SHP77 (cell line): ENCODE measurements around the gene ASH1L.
"Not testable (repeated sequence)": the region's sequence is repeated elsewhere in the genome, so short reads cannot be mapped to it uniquely, and the experiment has no call there.

Experiments used
- DNase-seq, 2 experiments: peaks; one replicate each; lab custom pipeline; 2025; lab: John Stamatoyannopoulos, UW

Gene ASH1L

GRCh38 chr1:155451199-155451598 lies 111.4 kb downstream of the ASH1L start:
- DNase-seq, result no peak

- DNase-seq, result not testable (repeated sequence)
These were observed 120.2 kb downstream of the ASH1L start for GRCh38 chr1:155442431-155442830.

- DNase-seq, result no peak
These were observed 125.2 kb downstream of the ASH1L start for GRCh38 chr1:155437405-155437804.

GRCh38 chr1:155433831-155434389 lies 128.7 kb downstream of the ASH1L start:
- DNase-seq, result not testable (repeated sequence)

GRCh38 chr1:155433128-155433830 lies 129.3 kb downstream of the ASH1L start:
- not testable (repeated sequence) for DNase-seq

GRCh38 chr1:155424091-155424490 lies 138.5 kb downstream of the ASH1L start:
- DNase-seq, result no peak

- no peak for DNase-seq
These were observed 141.8 kb downstream of the ASH1L start for GRCh38 chr1:155420788-155421187.

GRCh38 chr1:155411840-155412239 lies 150.8 kb downstream of the ASH1L start:
- DNase-seq, result not testable (repeated sequence)

GRCh38 chr1:155410931-155411330 lies 151.7 kb downstream of the ASH1L start:
- DNase-seq, result no peak

- no peak for DNase-seq
These were observed 165.6 kb downstream of the ASH1L start for GRCh38 chr1:155396874-155397476.

GRCh38 chr1:155392898-155393411 lies 169.6 kb downstream of the ASH1L start:
- no peak for DNase-seq

GRCh38 chr1:155389826-155390225 lies 172.8 kb downstream of the ASH1L start:
- no peak for DNase-seq

- DNase-seq, result not testable (repeated sequence)
These were observed 176.8 kb downstream of the ASH1L start for GRCh38 chr1:155385836-155386235.

- no peak for DNase-seq
These were observed 179.2 kb downstream of the ASH1L start for GRCh38 chr1:155383406-155383805.

- no peak for DNase-seq
These were observed 182.9 kb downstream of the ASH1L start for GRCh38 chr1:155379631-155380090.

- DNase-seq, result no peak
These were observed 183.4 kb downstream of the ASH1L start for GRCh38 chr1:155379180-155379579.

GRCh38 chr1:155360051-155360450 lies 202.6 kb downstream of the ASH1L start:
- DNase-seq, result no peak

GRCh38 chr1:155352631-155353030 lies 210.0 kb downstream of the ASH1L start:
- DNase-seq, result no peak

- no peak for DNase-seq
These were observed 219.8 kb downstream of the ASH1L start for GRCh38 chr1:155342842-155343241.

GRCh38 chr1:155339515-155340097 lies 223.0 kb downstream of the ASH1L start:
- DNase-seq, result no peak

GRCh38 chr1:155334962-155335361 lies 227.6 kb downstream of the ASH1L start:
- DNase-seq, result no peak

- DNase-seq, result peak in 1 of 2 experiments; percentile 12
These were observed 232.5 kb downstream of the ASH1L start for GRCh38 chr1:155329980-155330598.
